H1 (cell line): ENCODE results near the gene INTU. TPM values are rescaled to one million over a fixed set of nuclear protein-coding genes. Genes with fewer than 3 reads are reported as not detected.

ENCODE experiments used
- CTCF ChIA-PET: fragments of 300-600 bp; sonication (Branson Sonifier 250); formaldehyde crosslinking; loops from one replicate; lab custom pipeline; 2021; ENCODE audit not compliant: partially characterized antibody; lab: Charles Lee
- POLR2A ChIA-PET: fragments of 300-600 bp; sonication (Branson Sonifier 250); formaldehyde crosslinking; loops from one replicate; lab custom pipeline; 2021; ENCODE audit warnings: inconsistent platforms; ENCODE audit not compliant: partially characterized antibody; lab: Charles Lee
- DNase-seq, 2 experiments: peaks; one replicate each; pipeline versions ENCODE4 v3.0.0 to v3.0.0-alpha.2; 2010 to 2022; ENCODE audit warnings: low spot score in 2 of 2, low read depth in 1 of 2, mixed read lengths in 1 of 2
- FAIRE-seq: peaks from 2 replicates; lab custom pipeline; 2011; peaks lifted over from hg19 to GRCh38; lab: Jason Lieb, UNC
- H2AFZ ChIP-seq: 2 replicates; pipeline ENCODE4 v1.8.1; 2012; ENCODE audit warnings: low read length, inconsistent platforms
- H2AK5ac ChIP-seq: 2 replicates; pipeline ENCODE4 v1.6.1; 2013; ENCODE audit warnings: low read depth, low read length
- H2BK120ac ChIP-seq: replicated peaks from 2 replicates; pipeline ENCODE3; 2013; ENCODE audit warnings: low read depth, low read length, inconsistent platforms
- H2BK12ac ChIP-seq: 2 replicates; pipeline ENCODE4 v1.6.1; 2013; ENCODE audit warnings: low read depth, low read length
- H2BK15ac ChIP-seq: 2 replicates; pipeline ENCODE4 v1.6.1; 2013; ENCODE audit warnings: low read length
- H2BK20ac ChIP-seq: 2 replicates; pipeline ENCODE4 v1.6.1; 2013; ENCODE audit warnings: low read length
- H2BK5ac ChIP-seq: 2 replicates; pipeline ENCODE4 v1.6.1; 2013; ENCODE audit warnings: low read depth, low read length
- H3K14ac ChIP-seq: 2 replicates; pipeline ENCODE4 v1.6.1; 2013; ENCODE audit warnings: inconsistent platforms; ENCODE audit not compliant: insufficient read length
- H3K18ac ChIP-seq: 2 replicates; pipeline ENCODE4 v1.6.1; 2013; ENCODE audit warnings: low read length; ENCODE audit errors: extremely low read depth
- H3K23ac ChIP-seq: 2 replicates; pipeline ENCODE4 v1.6.1; 2013; ENCODE audit warnings: inconsistent platforms; ENCODE audit not compliant: insufficient read length
- H3K23me2 ChIP-seq: 2 replicates; pipeline ENCODE4 v1.6.1; 2013; ENCODE audit warnings: low read depth, low read length
- H3K27ac ChIP-seq: 2 replicates; pipeline ENCODE4 v1.6.1; 2011; ENCODE audit warnings: low read depth, low read length, inconsistent platforms
- H3K27me3 ChIP-seq, 4 experiments: replicated peaks in 1 of 4; 1 replicate in 1 of 4; 2 replicates in 3 of 4; pipeline versions ENCODE4 v1.6.1 to v1.8.1; 2011 to 2013; ENCODE audit warnings: low read length in 3 of 4, mild to moderate bottlenecking in 3 of 4, inconsistent platforms in 2 of 4, mixed read lengths in 2 of 4, moderate library complexity in 1 of 4; ENCODE audit not compliant: control insufficient read depth in 3 of 4, insufficient read depth in 3 of 4; ENCODE audit errors: extremely low read depth in 1 of 4
- H3K36me3 ChIP-seq, 4 experiments: 2 replicates each; pipeline versions ENCODE4 v1.6.1 to v1.8.1; 2011 to 2013; ENCODE audit warnings: mild to moderate bottlenecking in 4 of 4, low read length in 3 of 4, moderate library complexity in 2 of 4, control low read depth in 1 of 4, inconsistent platforms in 1 of 4; ENCODE audit not compliant: insufficient read depth in 4 of 4, control insufficient read depth in 2 of 4
- H3K4ac ChIP-seq: replicated peaks from 2 replicates; pipeline ENCODE3; 2013; ENCODE audit warnings: low read length, low read depth, mixed read lengths, inconsistent platforms; ENCODE audit not compliant: insufficient read length
- H3K4me1 ChIP-seq, 4 experiments: replicated peaks in 1 of 4; 1 replicate in 1 of 4; 2 replicates in 3 of 4; pipeline versions ENCODE4 v1.6.1 to v1.8.1; 2011 to 2013; ENCODE audit warnings: low read length in 3 of 4, inconsistent platforms in 2 of 4, mixed read lengths in 1 of 4; ENCODE audit not compliant: insufficient read depth in 4 of 4, control insufficient read depth in 3 of 4
- H3K4me2 ChIP-seq, 2 experiments: 2 replicates each; pipeline versions ENCODE4 v1.6.1 to v1.8.1; 2011 to 2013; ENCODE audit warnings: low read depth in 2 of 2, low read length in 2 of 2, control low read depth in 1 of 2, inconsistent platforms in 1 of 2, mild to moderate bottlenecking in 1 of 2; ENCODE audit not compliant: insufficient read depth in 1 of 2
- H3K4me3 ChIP-seq, 4 experiments: fragments of 200-600, 300-600 bp in 1 of 4; sonication (generic), shearing (Covaris generic), sonication (Bioruptor Twin) in 1 of 4; 2 replicates each; pipeline versions ENCODE4 v1.5.1 to v1.8.1; 2011 to 2016; ENCODE audit warnings: low read length in 4 of 4, low read depth in 3 of 4, control low read depth in 2 of 4, inconsistent platforms in 2 of 4, mild to moderate bottlenecking in 2 of 4, mixed read lengths in 1 of 4, moderate library complexity in 1 of 4; ENCODE audit not compliant: insufficient read depth in 2 of 4; ENCODE audit errors: extremely low read depth in 1 of 4
- H3K56ac ChIP-seq: replicated peaks from 2 replicates; pipeline ENCODE3; 2013; ENCODE audit warnings: low read depth, mild to moderate bottlenecking, mixed read lengths, low read length, inconsistent platforms; ENCODE audit not compliant: insufficient read length
- H3K79me1 ChIP-seq: 2 replicates; pipeline ENCODE4 v1.6.1; 2013; ENCODE audit warnings: low read depth, low read length, control low read depth
- H3K79me2 ChIP-seq, 2 experiments: 2 replicates each; pipeline versions ENCODE4 v1.6.1 to v1.8.1; 2012 to 2013; ENCODE audit warnings: low read length in 2 of 2, mild to moderate bottlenecking in 2 of 2, inconsistent platforms in 1 of 2; ENCODE audit not compliant: insufficient read depth in 2 of 2, control insufficient read depth in 1 of 2
- H3K9ac ChIP-seq, 4 experiments: replicated peaks in 1 of 4; 1 replicate in 1 of 4; 2 replicates in 3 of 4; pipeline versions ENCODE4 v1.6.1 to v1.8.1; 2011 to 2013; ENCODE audit warnings: low read depth in 3 of 4, low read length in 3 of 4, control low read depth in 2 of 4, mild to moderate bottlenecking in 2 of 4, moderate library complexity in 2 of 4, inconsistent platforms in 1 of 4; ENCODE audit errors: extremely low read depth in 1 of 4
- H3K9me3 ChIP-seq, 2 experiments: 2 replicates each; pipeline versions ENCODE4 v1.6.1 to v1.8.1; 2012 to 2013; ENCODE audit warnings: mild to moderate bottlenecking in 2 of 2, moderate library complexity in 2 of 2, control low read depth in 1 of 2, inconsistent platforms in 1 of 2, low read depth in 1 of 2, low read length in 1 of 2, mixed read lengths in 1 of 2; ENCODE audit not compliant: insufficient read depth in 2 of 2
- H4K20me1 ChIP-seq, 2 experiments: replicated peaks in 1 of 2; 2 replicates each; pipeline versions ENCODE3 to v1.8.1; 2011 to 2013; ENCODE audit warnings: inconsistent platforms in 2 of 2, low read length in 2 of 2, mild to moderate bottlenecking in 1 of 2; ENCODE audit not compliant: insufficient read depth in 2 of 2, control insufficient read depth in 1 of 2
- H4K5ac ChIP-seq: 2 replicates; pipeline ENCODE4 v1.6.1; 2013; ENCODE audit warnings: low read length, low read depth, mixed read lengths, inconsistent platforms; ENCODE audit not compliant: insufficient read length
- H4K8ac ChIP-seq: 2 replicates; pipeline ENCODE4 v1.8.0; 2013; ENCODE audit warnings: mild to moderate bottlenecking, moderate library complexity, low read length, inconsistent platforms; ENCODE audit not compliant: insufficient read depth; ENCODE audit errors: extremely low read depth
- H4K91ac ChIP-seq: replicated peaks from 2 replicates; pipeline ENCODE3; 2013; ENCODE audit warnings: low read length, mixed read lengths, inconsistent platforms; ENCODE audit not compliant: insufficient read length
- BCL11A ChIP-seq, 2 experiments: IDR thresholded peaks; one replicate each; pipeline ENCODE4 v1.6.1; 2011; ENCODE audit warnings: low read depth in 2 of 2, low read length in 2 of 2, mild to moderate bottlenecking in 2 of 2
- WGBS, 2 experiments: shearing (Covaris generic) in 1 of 2; methylation state at CpG; one replicate each; pipeline versions ENCODE4 v1.1.6 to v1.1.7; 2013 to 2015; ENCODE audit warnings: low lambda C conversion rate in 2 of 2, mixed read lengths in 2 of 2, inconsistent platforms in 1 of 2, low coverage in 1 of 2, missing lambda C conversion rate in 1 of 2; ENCODE audit not compliant: insufficient replicate concordance in 2 of 2, insufficient coverage in 1 of 2, insufficient read length in 1 of 2; ENCODE audit errors: extremely low coverage in 1 of 2, missing lambda C conversion rate in 1 of 2; 5-methylcytosine and 5-hydroxymethylcytosine counted together
- polyA plus RNA-seq, 7 experiments: library from polyadenylated mRNA; depleted of rRNA in 3 of 7; stranded (reverse) in 5 of 7; unstranded in 2 of 7; fragments of >200 nt in 5 of 7; fragments of 200-250 nt in 2 of 7; gene quantifications; 1 replicate in 5 of 7; 2 replicates in 1 of 7; 4 replicates in 1 of 7; pipeline versions ENCODE4 v1.2.1 to v1.2.3, GENCODE V29; 2011 to 2013; ENCODE audit warnings: missing spikeins in 2 of 7, mixed read lengths in 2 of 7
- total RNA-seq: library from RNA; stranded (reverse); fragmentation: NEBNext Ultra II Directional; extraction: Animal tissue kit (Norgen Biotek cat#: 25700); gene quantifications from 2 replicates; pipeline ENCODE4 v1.2.1, GENCODE V29; 2021

Gene INTU
- total and polyA plus RNA-seq, 2 of the 8 experiments (the other 6 are each of a cell fraction or from before 2014, with no cell fraction given): 6.0 to 15.1 TPM

DNA sequence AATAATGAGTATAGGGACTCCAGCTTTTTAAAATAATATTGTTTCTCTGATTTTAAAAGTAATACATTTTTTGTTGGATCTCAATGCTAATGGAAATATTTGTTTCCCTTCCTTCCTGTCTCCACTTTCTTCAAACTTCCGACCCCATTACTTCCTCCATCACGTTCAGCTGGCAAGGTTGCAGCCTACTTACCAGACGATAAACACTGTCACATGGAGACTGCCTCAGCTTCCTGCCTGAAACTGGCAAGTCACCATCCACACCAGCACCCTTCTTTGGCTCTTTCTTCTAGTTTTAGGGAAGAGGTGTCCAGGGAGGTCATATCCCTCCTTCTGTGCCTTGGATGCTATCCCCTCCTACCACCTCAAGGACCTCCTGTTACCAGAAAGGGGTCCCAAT is 3.4 kb upstream of the INTU start:
- no peak for DNase-seq
- Histone ChIP-seq H2BK120ac (no peak overlapping the region), H3K36me3 (no peaks in the 10 kb centered on the region), H3K14ac (no peak overlapping the region), H3K79me2 (peaks cover 0 to 13% of the 10 kb centered on the region in 2 experiments; a peak in 2 of 4 replicates), H2AFZ (no peak overlapping the region), H4K8ac (no peak overlapping the region), H3K79me1 (no peaks in the 10 kb centered on the region), H2AK5ac (no peak overlapping the region), H2BK12ac (no peak overlapping the region), H3K18ac (no peak overlapping the region), H2BK15ac (no peak overlapping the region), H2BK20ac (no peak overlapping the region), H2BK5ac (no peak overlapping the region), H4K20me1 (no peaks in the 10 kb centered on the region), H3K4ac (no peak overlapping the region), H3K23ac (no peak overlapping the region), H3K4me1 (peaks cover 0 to 4% (median 0%) of the 10 kb centered on the region in 4 experiments; a peak in 1 of 7 replicates), H3K4me3 (no peak overlapping the region), H3K9me3 (no peaks in the 10 kb centered on the region), H3K56ac (no peak overlapping the region), H3K9ac (no peak overlapping the region), H4K5ac (no peak overlapping the region), H3K4me2 (no peak overlapping the region), H3K27me3 (peaks cover 0 to 4% (median 2%) of the 10 kb centered on the region in 4 experiments; a peak in 2 of 7 replicates), H3K23me2 (peaks cover 8% of the 10 kb centered on the region), H3K27ac (no peak overlapping the region), H4K91ac (no peak overlapping the region)
- ChIA-PET POLR2A (interaction anchor here (1.4 kb wide), 1 partner anchor 15 kb away, joined by 5 read pairs; no protein-coding TSS in a partner anchor), CTCF (interaction anchor here (0.9 kb wide), 1 partner anchor 103 kb away, joined by 6 read pairs; no protein-coding TSS in a partner anchor)
- no peak for FAIRE-seq
- no peak for TF ChIP-seq BCL11A (IDR thresholded peaks at IDR 0.05; ENCODE audit: low read depth in 2 of 2, low read length in 2 of 2)
- WGBS, 2 experiments: 94% methylated on average over 3 of the region's 3 CpGs; no CpG with 5 or more reads in 1 of the 2 experiments
